Measurements from ENCODE around the gene NOL4L.
"Not testable (repeated sequence)": the region's sequence is repeated elsewhere in the genome, so short reads cannot be mapped to it uniquely, and the experiment has no call there.

Gene NOL4L

DNA sequence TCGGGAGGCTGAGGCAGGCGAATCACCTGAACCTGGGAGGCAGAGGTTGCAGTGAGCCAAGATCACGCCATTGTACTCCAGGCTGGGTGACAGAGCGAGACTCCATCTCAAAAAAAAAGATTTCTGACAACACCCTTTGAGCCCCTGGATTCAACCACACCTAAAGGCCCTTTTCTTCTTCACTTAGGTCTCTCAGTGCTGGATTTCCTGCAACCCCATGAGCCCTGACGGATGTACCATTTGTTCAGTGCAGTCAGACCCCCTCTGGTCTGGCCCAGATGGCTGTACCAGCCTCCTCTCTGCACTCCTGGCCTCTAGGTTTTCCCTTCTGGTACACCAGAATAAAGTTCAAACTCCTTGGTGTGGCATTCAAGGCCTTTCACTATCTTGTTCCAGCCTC is 9.1 kb upstream of the NOL4L start:
- no peak for DNase-seq

DNA sequence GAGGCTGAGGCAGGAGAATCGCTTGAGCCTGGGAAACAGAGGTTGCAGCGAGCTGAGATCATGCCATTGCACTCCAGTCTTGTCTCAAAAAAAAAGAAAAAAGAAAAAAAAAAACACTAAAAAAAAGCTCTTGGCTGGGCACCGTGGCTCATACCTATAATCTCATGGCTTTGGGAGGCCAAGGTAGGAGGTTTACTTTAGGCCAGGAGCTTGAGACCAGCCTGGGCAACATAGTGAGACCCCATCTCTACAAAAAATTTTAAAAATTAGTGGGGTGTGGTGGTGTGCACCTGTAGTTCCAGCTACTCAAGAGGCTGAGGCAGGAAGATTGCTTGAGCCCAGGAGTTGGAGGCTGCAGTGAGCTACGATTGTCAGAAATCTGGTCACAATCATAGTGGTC is 7.5 kb upstream of the NOL4L start:
- not testable (repeated sequence) for DNase-seq

DNA sequence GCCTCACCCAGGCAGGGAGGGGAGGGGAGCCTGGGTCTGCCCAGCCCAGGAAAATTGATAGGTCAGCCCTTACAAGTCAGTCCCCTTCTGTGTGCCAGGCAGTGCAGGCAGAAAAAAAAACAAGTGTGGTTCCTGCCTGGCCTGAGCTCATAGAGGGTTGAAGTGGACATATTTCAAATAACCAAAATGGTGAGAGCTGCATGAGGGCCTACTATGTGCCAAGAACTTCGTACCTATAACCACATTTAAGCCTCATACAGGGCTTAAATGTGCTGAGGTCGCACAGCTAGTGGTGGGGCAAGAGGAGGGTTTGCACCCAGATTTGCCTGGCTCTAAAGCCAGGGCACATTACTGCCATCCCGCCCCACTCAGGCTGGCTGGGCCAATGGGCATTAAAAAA is 6.9 kb upstream of the NOL4L start:
- DNase-seq = no peak

DNA sequence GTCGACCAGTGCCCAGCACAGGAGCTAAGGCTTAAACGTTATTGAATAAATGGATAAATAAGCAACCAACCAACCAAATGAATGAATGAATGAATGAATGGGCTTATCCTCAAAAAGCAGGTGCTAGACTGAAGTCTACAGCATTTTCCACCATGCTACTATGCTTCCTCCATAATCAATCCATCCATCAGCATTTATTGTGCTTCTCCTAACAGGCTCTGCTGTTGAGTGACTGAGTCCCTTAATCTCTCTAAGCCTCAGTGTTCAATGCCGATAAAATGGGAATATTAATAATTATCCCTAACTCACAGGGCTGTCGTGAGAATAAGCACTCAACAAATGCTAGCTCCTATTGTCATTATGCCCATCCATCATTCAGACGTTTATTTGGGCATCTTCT is 4.6 kb upstream of the NOL4L start:
- no peak for DNase-seq

DNA sequence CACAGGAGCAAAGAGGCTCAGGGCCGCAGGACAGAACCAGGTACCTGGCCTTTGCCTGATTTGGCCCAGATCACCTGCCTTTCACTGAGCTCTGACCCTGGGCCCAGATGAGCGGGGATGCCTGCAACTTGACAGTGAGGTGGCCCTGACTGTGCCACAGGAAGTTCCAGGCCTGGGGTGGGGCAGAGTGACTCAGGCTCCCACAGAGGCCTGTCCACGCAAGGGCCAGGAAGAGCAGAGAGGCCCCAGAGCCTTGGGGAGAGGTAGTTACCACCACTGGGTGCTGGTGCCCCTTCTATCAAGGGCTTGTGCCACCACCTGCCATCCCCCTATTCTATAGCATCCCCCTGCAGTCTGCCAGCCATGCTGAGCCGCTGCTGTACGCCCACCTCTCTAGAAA is 4.1 kb upstream of the NOL4L start:
- no peak for DNase-seq

DNA sequence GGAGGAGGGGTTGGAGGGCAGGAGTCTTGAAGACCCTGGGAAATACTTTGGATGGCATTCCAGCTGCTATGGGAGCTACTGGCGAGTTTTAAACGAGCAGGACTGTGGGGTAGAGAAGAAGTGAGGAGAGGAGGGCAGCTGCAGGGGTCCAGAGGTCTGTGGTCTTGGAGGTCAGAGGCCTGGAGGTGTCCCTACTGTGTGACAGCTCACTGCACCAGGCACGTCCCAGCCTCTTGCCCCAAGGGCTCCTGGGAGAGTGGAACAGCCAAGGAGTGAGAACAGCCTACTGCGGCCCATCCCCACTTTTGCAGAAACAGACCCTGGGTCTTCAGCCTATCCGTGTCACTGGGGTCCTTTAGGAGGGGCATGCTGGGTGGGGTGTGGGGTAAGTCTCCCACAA is 2.9 kb upstream of the NOL4L start:
- no peak for DNase-seq

DNA sequence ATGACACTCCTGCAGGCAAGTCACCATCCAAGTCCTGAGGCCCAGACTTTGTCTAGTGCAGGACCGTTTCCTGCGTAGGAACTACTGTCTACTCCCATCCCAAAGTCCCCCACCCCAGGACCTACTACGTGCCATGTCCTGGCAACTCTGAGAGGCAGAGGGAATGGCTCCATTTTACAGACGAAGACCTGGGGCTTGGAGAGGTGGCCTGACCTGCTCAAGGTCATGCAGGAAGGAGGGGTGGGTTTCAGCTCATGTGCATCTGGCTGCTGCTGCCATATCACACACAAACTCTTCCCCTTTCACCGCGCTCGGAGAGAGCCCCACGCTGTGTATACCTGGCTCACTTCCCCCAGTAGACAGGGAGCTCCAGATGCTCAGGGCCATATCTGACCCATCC is 1.2 kb upstream of the NOL4L start:
- no peak for DNase-seq

DNA sequence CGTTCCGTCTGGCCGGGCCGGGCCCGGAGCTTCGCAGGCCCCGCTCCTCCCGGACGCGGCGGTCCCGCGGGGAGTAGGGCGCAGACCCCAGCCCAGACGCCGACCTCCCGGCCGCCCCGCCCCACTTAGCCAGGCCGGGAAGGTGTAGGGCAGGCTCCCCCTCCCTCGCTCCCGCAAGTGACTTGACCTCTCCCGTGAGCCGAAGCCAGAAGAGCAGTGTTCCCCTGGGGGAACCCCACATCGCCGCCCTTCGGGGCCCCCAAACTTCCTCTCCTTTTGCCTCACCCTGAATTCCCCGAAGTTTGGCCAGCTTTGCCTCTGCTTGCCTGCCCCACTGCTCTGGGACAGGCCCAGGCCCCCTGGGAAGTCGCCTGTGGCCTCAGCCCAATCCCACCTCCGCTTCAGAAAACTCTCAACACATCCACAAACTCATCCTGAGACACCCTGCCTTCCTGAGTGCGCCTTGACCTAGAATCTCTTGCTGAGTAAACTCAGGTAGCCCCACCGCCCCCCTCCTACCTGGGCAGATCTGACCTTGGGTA is 524 bp upstream of the NOL4L start:
- DNase-seq = no peak

DNA sequence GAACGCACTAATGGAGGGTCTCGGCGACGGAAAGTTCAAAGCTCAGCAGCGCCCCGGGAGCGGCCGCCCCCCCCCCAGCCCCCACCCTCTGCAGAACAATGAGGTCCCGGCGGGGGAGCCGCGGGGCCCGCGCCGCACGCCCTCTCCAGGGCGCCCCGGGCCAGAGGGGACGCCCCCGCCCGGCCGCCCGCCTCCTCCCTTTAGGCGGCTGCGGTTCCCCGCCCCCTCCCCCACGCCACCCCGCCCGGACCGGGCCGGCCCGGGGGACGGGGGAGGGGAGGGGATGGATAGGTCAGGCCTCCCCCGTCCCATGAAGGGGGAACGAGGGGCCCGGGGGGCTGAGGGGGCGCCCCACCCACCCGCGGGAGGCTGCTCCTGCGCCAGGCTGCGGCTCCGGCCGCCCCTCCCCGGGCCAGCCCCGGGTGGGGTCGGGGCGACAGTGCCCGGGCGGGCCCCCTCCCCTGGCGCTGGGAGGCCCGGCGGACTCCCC is 1.5 kb downstream of the NOL4L start:
- no peak for DNase-seq

DNA sequence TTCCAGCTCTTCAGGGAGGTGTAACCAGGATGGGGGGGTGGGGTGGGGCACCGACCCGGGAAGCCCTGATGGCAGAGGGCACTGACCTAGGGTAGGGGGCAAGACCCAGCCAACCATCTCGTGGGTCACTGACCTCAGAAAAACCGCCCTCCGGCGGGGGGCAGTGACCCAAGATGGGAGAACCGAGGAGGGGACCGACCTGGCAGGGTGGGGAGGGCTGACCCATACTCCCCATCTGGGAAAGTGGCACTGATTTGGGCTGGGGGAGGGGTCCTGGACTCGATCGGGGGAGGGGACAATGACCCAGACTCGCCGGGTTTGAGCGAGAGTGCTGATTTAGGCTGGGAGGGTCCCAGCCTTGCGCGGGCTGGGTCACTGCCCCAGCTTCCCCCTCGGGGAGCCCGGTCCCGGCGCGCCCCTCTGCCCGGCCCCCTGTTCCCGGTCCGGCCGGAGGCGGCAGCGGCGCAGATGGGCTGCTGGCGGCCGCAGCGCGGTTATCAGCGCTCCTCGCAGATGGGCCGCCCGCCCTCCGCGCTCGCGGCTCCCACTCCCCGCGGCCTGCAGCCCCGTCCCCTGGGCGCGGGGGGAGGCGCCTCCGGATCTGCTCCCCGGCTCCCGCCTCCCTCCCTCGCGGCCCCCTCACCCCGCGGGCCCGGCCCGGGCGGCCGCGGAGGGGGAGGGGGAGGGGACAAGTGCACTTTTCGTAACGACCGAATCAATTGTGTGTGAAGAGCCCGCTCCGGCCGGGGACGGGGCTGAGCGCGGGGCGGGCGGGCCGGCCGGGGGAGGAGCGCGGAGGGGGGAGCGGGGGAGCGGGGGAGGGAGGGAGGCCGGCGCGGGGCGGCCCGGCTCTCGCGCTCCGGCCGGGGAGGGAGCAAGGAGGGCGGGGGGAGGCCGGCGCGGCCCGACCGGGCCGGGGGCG is 2.2 kb downstream of the NOL4L start:
- DNase-seq = peak; percentile 66

DNA sequence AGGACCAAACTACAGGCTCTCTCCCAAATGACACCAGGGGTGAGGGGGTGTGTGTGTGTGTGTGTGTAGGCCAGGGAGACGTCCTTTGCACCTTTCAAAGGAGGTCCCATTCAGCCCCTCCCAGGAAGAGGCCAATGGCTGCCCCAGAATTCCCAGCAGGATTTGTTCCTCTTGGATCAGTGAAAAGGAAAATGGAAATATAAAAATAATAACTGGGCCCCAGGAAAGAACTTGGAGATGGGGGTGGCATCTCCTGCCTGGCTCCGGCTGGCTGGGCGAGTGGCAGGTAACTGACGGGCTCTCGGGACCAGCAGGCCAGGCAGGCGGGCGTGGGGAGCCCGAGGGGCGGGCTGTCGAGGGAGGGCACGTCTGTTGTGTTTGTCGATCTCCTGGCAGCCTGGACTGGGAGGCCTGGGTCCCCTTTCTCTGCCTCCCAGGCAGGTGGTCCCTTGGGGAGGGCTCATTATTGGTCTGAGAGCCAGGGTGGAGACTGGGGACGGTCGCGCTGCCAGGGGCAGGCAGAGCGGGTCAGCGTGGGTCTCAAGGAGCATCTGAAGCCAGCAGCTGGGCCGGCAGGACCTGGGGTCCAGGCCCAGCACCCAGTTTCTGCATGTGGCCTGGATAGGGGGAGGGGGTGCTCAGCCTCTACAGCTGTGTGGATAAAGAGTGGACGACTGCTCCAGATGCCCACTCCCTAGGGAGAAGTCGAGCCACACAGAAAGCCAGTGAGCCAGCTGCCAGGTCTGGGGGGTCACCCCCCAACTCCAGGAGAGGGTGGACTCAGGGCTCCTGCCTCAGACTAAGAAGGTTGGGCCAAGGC is 3.1 kb downstream of the NOL4L start:
- no peak for DNase-seq

DNA sequence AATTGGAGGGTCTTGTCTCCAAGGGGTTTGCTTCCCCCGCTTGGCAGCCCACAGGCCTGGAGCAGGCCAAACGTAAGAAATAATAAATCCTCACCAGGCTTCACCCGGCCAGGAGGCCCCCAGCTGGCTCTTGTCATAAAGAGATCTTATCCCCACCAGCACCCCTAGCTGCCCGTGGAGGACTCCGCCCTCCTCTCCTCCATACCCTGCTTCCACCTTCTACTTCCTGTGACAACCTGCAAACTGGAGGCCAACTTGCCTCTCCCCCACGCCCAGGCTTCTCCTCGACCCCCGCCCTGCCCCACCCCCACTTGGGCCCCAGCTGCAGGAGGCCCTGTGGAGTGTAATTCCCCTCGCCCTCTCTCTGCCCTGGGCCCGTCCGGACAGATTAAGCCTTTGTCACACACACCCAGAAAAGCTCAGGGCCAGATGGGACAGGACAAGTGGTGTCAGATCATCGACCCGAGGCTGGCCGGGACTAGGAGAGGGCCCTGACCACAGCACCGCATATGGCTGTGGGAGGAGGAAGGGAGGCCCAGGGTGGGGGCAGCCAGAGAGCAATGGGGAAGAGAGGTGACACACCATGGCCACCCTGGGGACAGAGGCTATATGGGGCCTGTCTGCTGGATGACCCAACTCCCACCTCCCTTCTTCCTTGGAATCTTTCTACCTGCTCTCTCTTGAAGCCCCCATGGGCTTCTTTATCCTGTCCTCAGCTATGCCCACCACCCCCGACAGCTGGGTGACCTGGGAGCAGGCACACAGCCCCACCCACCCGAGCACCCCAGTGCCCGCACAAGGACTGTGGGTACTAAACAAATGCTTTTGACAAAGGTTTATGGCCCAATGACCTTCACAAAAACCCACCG is 3.9 kb downstream of the NOL4L start:
- DNase-seq = peak; percentile 69

DNA sequence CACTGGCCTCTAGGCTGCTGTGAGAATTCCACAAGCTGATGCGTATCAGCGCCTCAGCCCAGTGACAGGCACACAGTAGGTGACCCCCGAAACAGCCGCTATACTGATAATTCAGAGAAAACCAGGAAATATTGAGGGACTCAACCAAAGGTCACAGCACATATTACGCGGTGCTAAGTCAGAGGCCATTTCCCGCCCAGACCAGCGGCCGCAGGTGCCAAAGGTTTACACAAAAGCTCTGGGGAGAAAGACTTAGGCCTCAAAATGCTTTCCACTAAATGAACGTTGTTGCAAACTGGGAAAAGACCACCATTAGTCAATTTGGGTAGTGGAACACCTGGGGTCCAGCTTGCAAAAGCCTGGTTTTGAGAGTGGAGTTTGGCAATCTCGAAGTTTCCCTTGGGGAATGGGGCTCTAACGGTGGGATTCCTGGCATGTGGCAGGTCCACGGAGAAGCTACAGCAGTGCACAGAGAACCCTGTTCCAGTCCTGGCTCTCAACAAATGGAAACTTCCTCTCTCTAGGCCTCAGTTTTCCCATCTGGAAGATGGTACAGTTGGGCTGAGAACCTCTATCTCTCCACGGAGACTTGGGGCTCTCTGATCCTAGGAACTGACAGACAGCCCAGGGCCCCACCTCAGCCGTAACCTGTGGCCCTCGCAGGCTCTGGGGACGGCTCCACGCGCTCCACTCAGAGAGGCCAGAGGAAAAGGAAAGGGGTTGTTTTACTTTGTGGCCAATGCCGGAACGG is 4.7 kb downstream of the NOL4L start:
- no peak for DNase-seq

DNA sequence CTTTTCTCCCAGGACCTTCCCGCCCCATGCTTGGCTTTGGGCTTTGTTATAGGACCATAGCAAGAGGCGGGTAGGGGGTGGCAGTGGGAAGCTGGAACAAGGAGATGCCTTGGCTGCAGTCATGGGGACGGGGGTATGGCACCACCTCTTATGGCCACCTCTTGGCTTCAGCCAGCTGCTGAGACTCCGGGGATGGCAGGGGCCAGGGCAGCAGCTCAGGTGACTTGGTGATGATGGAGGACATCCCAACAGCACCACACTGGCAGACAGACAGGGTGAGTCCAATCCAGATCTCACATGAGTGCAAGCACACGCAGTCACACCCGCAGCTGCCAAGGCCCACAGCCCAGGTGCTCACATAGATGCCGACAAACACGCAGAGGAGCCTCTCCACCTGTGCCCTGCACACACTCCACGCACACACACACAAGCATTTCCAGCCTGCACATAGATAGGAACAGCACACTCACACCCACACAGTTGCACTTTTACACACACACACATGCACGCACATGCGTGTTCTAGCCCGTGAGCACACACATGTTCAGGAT is 6.2 kb downstream of the NOL4L start:
- DNase-seq = no peak

DNA sequence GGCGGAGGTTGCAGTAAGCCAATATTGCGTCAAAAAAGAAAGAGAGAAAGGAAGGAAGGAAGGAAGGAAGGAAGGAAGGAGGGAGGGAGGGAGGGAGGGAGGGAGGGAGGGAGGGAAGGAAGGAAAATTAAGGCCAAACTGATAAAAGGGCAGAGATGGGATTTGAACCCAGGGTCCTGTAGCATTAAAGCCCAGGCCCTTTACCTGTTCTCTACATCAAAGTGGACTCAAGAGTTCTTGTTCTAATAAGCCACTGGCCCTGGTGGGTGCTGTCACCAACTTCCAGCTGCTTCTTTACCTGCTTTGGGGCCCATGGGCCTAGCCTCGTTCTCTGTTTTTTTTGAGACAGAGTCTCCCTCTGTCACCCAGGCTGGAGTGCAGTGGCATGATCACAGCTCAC is 7.1 kb downstream of the NOL4L start:
- DNase-seq = not testable (repeated sequence)

DNA sequence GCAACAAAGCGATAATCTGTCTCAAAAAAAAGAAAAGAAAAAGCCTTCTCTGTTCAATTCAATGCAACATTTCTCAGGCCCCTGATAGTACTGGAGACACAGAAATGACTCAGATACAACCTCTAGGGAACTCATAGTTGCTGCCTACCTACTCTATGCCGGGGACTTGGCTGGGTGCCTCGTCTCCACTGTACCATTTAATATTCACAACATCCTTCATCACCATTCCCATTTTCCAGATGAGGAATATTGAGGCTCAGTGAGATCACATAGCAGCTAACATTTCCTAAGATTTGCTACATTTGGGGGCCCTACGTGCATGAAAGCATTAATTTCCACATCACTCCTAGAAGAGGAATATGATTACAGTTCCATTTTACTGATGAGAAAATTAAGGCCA is 7.5 kb downstream of the NOL4L start:
- DNase-seq = no peak

DNA sequence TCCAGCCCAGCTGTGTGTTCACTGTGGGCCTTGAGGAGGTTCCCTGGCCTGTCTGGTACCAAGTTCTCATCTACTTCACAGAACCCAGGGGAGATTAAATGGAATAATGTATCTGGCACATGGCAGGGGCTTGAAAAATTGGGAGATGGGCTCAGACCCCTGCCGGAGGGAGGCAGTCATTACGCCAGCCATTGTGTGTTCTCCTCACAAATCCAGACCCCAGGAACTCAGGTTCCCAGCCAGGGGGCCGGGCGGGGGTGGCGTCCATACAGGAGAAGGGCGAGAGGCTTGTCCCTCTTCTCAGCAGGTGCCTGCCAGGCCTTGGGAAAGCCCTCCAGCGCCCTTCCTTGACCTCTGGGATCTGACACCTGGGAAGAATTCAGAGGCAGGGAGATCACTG is 8.1 kb downstream of the NOL4L start:
- no peak for DNase-seq

DNA sequence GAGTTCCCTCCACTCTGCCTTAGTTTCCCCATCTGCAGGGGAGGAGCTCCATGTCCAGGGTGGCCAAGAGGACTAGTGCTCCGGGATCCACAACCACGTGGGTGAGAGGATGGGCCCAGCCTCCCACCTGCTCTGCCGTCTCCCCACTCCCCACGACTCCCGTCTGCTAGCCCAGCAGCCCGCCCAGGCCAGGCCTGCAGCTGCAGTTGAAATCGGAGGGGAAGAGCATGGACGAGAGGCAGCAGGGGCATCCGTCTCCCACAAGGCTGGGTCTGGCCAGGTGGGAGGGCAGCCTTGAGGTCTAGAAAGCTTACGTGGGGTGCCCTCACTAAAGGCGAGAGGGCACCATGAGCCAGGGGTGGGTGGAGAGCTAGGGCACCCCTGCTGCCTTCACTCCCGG is 8.6 kb downstream of the NOL4L start:
- no peak for DNase-seq

DNA sequence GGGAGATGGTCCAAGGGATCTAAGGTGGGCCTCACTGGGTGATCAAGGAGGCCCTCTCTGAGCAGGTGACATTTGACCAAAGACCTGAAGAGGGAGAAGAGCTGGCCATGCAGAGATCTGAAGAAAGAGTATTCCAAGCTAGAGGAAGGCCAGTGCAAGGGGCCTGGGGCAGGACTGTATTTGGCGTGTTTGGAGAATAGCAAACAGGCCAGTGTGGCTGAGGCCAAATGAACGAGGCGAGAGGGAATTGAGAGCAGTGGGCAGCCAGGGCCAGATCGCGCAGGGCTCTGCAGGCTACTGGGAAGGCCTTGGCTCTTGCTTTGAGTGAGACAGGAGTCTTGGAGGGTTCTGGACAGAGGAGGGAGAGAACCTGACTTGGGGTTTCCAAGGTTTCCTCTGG is 9.3 kb downstream of the NOL4L start:
- no peak for DNase-seq

DNA sequence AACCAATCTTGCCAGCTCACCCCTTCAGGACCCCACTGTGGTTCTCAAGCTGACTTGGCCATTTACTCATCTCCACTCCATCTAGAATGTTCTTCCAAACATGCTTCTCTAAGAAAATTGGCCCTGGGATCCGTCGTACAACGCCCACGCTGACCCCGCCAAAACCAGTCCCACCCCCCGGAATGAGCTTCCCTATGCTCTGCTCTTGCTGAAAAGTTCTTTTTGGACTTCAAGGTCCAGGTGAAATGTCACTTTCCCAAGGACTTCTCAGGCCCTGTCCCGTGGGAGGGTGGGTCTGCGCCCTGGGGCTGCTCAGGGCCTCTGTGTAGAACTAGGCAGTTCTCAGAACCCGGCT is 9.9 kb downstream of the NOL4L start:
- no peak for DNase-seq

All from activated CD8-positive, alpha-beta memory T cell treated with anti-CD3 and anti-CD28 coated beads, Interleukin-2, amount 50 U/mL, for 48 hours (primary cell).